ENCODE data around the gene KIF23.

DNA sequence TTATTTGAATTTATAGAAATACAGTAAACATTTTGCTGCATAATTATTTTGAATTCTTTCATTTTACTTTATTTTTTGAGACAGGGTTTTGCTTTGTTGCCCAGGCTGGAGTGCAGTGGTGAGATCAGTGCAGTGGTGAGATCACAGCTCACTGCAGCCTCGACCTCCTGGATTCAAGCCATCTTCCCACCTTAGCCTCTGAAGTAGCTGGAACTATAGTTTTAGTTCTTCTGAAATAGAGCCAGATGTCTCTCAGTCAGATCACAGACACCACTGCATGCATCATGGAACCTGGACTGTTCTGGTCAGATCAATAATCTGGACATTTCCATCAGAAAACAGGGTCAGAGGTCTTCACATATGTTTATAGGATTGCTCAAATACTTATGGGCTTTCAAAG lies 46.3 kb downstream of the KIF23 start:
- TF ChIP-seq POLR2A (IDR thresholded peaks at IDR 0.05) = no peak
- TF ChIP-seq, protein P1, sequence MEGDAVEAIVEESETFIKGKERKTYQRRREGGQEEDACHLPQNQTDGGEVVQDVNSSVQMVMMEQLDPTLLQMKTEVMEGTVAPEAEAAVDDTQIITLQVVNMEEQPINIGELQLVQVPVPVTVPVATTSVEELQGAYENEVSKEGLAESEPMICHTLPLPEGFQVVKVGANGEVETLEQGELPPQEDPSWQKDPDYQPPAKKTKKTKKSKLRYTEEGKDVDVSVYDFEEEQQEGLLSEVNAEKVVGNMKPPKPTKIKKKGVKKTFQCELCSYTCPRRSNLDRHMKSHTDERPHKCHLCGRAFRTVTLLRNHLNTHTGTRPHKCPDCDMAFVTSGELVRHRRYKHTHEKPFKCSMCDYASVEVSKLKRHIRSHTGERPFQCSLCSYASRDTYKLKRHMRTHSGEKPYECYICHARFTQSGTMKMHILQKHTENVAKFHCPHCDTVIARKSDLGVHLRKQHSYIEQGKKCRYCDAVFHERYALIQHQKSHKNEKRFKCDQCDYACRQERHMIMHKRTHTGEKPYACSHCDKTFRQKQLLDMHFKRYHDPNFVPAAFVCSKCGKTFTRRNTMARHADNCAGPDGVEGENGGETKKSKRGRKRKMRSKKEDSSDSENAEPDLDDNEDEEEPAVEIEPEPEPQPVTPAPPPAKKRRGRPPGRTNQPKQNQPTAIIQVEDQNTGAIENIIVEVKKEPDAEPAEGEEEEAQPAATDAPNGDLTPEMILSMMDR (IDR thresholded peaks at IDR 0.05) = no peak

Measured in uterus (tissue), 2 donors.